ENCODE measurements around the gene KIDINS220. TPM values are rescaled to one million over a fixed set of nuclear protein-coding genes. Genes with fewer than 3 reads are reported as not detected.

KIDINS220 gene
- total RNA-seq, 1 experiment from 2014 or later = 20.1 TPM

GRCh38 chr2:8721410-8721809, 116.0 kb downstream of the KIDINS220 start:
- H3K9ac ChIP-seq (ENCODE audit: low read length) = no peak overlapping the region
- ChIA-PET POLR2A (no interaction called here), RAD21 (ENCODE audit: low non-redundant PET in 1 of 2, low total read pairs in 2 of 2, uncharacterized antibody in 2 of 2, unreplicated experiment in 2 of 2) (no interaction called here), CTCF (no interaction called here)
- H3K4me3 ChIP-seq (replicated peaks in 1 of 2; ENCODE audit: low read depth in 1 of 2, low read length in 2 of 2) = no peak overlapping the region
- TF ChIP-seq JUND (IDR thresholded peaks at IDR 0.05) = no peak
- TF ChIP-seq, protein P1, sequence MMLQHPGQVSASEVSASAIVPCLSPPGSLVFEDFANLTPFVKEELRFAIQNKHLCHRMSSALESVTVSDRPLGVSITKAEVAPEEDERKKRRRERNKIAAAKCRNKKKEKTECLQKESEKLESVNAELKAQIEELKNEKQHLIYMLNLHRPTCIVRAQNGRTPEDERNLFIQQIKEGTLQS (IDR thresholded peaks at IDR 0.05) = no peak
- no peak for TF ChIP-seq REST (IDR thresholded peaks at IDR 0.05; ENCODE audit: low read depth)
- TF ChIP-seq RAD21 (IDR thresholded peaks at IDR 0.05; ENCODE audit: low read depth) = no peak
- TF ChIP-seq ZFX (IDR thresholded peaks at IDR 0.05) = no peak
- no peak for TF ChIP-seq EZH2 (IDR thresholded peaks at IDR 0.05)
- no peak for TF ChIP-seq ELF1 (IDR thresholded peaks at IDR 0.05; ENCODE audit: borderline replicate concordance, low read depth)
- TF ChIP-seq, protein P2, sequence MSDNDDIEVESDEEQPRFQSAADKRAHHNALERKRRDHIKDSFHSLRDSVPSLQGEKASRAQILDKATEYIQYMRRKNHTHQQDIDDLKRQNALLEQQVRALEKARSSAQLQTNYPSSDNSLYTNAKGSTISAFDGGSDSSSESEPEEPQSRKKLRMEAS (IDR thresholded peaks at IDR 0.05) = no peak
- no peak for TF ChIP-seq SRF (IDR thresholded peaks at IDR 0.05; ENCODE audit: low read depth)
- TF ChIP-seq SIN3A (IDR thresholded peaks at IDR 0.05; ENCODE audit: low read depth) = no peak
- no peak for TF ChIP-seq TCF7L2 (IDR thresholded peaks at IDR 0.05; ENCODE audit: borderline replicate concordance, extremely low read depth, insufficient read depth, insufficient read length)
- no peak for TF ChIP-seq YY1 (IDR thresholded peaks at IDR 0.05; ENCODE audit: extremely low read depth, insufficient replicate concordance, low read depth, low read length)
- TF ChIP-seq SP1 (IDR thresholded peaks at IDR 0.05; ENCODE audit: low read depth) = no peak
- no peak overlapping the region for H3K27ac ChIP-seq (ENCODE audit: low read depth, low read length)
- ATAC-seq (no peak), DNase-seq (ENCODE audit: low read depth, low spot score) (no peak)
- no peaks in the 10 kb centered on the region for H3K9me3 ChIP-seq (ENCODE audit: control insufficient read depth in 1 of 2, insufficient read depth in 1 of 2, low read depth in 1 of 2, low read length in 2 of 2)
- H3K27me3 ChIP-seq (ENCODE audit: insufficient read depth, low read length) = no peaks in the 10 kb centered on the region
- H3K9me2 ChIP-seq (ENCODE audit: insufficient read depth) = no peaks in the 10 kb centered on the region
- H3K79me2 ChIP-seq (ENCODE audit: insufficient read depth, low read length) = no peaks in the 10 kb centered on the region
- H3K36me3 ChIP-seq (ENCODE audit: control insufficient read depth in 1 of 2, insufficient read depth in 2 of 2, low read length in 2 of 2) = no peaks in the 10 kb centered on the region
- H3K4me1 ChIP-seq (ENCODE audit: control insufficient read depth in 1 of 2, insufficient read depth in 2 of 2, low read length in 2 of 2) = no peaks in the 10 kb centered on the region
- no peak overlapping the region for H3K4me2 ChIP-seq (ENCODE audit: low read length)
- intact Hi-C loops (cut with micrococcal nuclease) = no loop called here
- H2AFZ ChIP-seq (ENCODE audit: low read depth, low read length, poor library complexity, severe bottlenecking) = no peak overlapping the region
- no peaks in the 10 kb centered on the region for H4K20me1 ChIP-seq (ENCODE audit: insufficient read depth)
- no TSS peak for BruUV-seq (replicated peaks)
